Amygdala (tissue), 56 donors: ENCODE measurements around the gene CTBP1.
A peak's percentile ranks its signal among the peaks of the same experiment; 100 is the strongest.

Experiments
- DNase-seq, 56 donors: peaks; one replicate each; lab custom pipeline; 2025; lab: John Stamatoyannopoulos, UW

The CTBP1 gene

GRCh38 chr4:1250921-1251772 lies 2.2 kb upstream of the CTBP1 start:
- DNase-seq = no peak

- DNase-seq = no peak
Observed at GRCh38 chr4:1250527-1250812, 1.5 kb upstream of the CTBP1 start.

- peak in 1 of 56 donors; percentile 48 for DNase-seq
Observed at GRCh38 chr4:1249731-1250526, 999 bp upstream of the CTBP1 start.

GRCh38 chr4:1249148-1249730 lies 309 bp upstream of the CTBP1 start:
- DNase-seq = peak in 50 of 56 donors; percentile 30 to 88 (median 74)

GRCh38 chr4:1247864-1248244 lies 1.1 kb downstream of the CTBP1 start:
- peak in 1 of 56 donors; percentile 63 for DNase-seq

GRCh38 chr4:1246901-1247863 lies 1.7 kb downstream of the CTBP1 start:
- DNase-seq = no peak

GRCh38 chr4:1246111-1246881 lies 2.6 kb downstream of the CTBP1 start:
- no peak for DNase-seq

- no peak for DNase-seq
Observed at GRCh38 chr4:1245481-1246051, 3.4 kb downstream of the CTBP1 start.

GRCh38 chr4:1244978-1245471 lies 3.9 kb downstream of the CTBP1 start:
- no peak for DNase-seq

GRCh38 chr4:1244081-1244977 lies 4.6 kb downstream of the CTBP1 start:
- DNase-seq = no peak

GRCh38 chr4:1243451-1244080 lies 5.4 kb downstream of the CTBP1 start:
- peak in 1 of 56 donors; percentile 20 for DNase-seq

GRCh38 chr4:1242506-1243450 lies 6.2 kb downstream of the CTBP1 start:
- no peak for DNase-seq

- DNase-seq = no peak
Observed at GRCh38 chr4:1241936-1242505, 6.9 kb downstream of the CTBP1 start.

- DNase-seq = no peak
Observed at GRCh38 chr4:1241466-1241935, 7.4 kb downstream of the CTBP1 start.

GRCh38 chr4:1240721-1241465 lies 8.0 kb downstream of the CTBP1 start:
- no peak for DNase-seq
